HG03565 (cell line): ENCODE measurements around the gene ANGPT4.
"Not testable (repeated sequence)": the region's sequence is repeated elsewhere in the genome, so short reads cannot be mapped to it uniquely, and the experiment has no call there.

Source experiments
- ATAC-seq: cut with Tn5 transposase; IDR thresholded peaks from one replicate; pipeline ENCODE4 v1.9.1; 2021; ENCODE audit warnings: mild to moderate bottlenecking, moderate library complexity; ENCODE audit not compliant: unreplicated experiment

The ANGPT4 gene

DNA sequence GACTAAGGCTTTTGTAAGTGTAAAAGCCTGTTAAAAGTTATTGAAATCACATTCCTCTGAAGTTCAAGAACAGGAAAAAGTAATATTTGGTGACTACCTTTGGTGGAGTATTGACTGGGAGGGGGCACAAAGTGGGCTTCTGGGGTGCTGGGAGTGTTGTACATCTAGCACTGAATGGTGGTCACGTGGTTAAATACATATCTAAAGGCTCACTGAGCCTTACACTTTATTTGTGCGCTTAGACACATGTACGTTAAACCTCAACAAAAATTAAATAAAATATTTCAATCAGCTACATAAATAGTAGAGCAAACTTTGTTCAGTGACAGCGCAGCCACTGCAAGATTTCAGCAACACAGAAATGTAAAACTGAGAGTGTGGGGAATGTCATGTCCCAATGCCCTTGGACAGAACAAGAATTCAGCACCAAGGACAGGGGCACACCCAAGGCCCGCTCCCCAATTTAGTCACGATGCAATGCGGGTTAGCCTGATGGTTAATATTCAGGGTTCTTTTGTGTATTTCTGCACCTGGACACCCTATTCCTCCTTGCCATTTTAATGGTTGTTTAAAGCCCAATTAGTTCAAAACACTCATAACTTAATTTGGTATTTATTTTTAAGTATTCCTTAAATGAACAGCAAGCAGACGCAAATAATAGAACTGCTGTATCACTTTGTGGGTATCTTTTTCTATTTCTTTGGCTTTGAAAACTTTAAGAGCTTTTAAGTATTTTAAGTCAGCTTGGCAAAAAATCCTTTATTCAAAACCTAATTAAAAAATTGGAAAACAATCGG lies 37.4 kb downstream of the ANGPT4 start:
- no peak for ATAC-seq

DNA sequence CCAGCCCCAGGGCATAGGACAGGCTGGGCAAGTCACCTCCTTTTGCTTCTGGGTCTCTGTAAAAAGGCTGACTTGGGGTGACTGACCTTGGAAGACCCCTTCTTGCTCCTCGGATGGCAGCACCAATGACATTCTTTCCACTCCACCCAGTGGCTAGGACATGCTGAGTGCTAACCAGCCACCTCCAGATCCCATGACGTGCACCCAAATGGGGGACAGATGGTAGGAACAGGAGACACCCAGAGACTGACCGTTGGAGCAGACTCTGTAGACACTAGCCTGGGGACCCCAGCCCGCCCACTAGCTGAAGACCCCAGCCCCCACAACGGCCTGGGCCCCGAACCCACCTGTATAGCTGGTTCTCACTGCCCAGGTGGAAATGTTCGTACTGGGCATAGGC lies 38.3 kb downstream of the ANGPT4 start:
- no peak for ATAC-seq

DNA sequence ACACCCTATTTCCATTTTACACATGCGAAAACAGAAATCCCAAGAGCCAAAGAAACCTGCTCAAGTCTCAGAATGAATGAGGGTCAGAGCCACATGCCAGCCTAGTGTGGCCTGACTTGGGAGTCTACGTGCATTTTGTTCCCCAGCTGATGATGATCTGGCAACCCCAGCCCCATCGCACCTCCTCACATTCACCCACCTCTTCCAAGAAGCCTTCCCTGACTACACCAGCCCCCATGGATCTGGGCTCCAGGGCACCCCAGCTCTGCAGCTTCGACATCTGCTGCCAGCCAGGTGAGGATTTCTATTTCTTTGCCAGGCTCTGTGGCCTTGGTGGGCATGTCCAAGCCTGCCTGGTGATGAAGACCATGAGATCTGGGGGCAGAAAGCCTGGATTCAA lies 41.0 kb downstream of the ANGPT4 start:
- ATAC-seq = no peak

DNA sequence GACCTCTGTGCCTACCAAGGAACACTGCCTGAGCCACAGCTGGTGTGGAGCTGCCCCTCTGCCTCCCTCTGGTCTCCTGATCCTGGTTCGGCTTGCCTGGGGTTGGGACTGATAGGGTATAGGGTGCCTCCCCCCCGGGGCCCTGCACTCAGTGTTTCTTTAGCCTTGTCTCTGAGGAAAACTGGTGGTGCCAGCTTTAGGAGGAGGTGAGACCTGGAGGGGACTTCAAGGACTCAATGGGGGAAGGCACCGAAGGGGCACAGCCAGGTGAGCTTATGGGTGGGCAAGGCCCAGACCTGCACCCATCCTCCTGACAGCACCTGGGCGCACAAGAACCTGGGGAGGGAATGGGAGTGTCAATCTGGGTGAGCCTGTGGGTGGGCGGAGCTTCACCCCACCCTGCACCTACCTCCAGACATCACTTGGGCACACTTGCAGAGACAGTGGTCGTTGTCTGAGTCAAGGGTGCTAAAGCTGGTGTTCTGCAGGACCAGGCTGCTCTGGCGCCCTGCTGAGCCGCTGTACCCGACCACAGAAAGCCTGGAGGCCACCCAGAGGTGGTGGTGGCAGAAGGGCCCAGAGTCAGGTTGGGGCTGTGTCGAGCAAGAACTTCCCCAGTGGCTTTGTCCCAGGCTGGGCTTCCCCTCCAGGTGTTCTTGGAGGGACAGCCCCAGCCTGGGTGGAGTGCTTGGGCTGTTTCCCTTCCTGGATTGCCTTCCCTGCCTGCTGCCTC lies 42.1 kb downstream of the ANGPT4 start:
- no peak for ATAC-seq

DNA sequence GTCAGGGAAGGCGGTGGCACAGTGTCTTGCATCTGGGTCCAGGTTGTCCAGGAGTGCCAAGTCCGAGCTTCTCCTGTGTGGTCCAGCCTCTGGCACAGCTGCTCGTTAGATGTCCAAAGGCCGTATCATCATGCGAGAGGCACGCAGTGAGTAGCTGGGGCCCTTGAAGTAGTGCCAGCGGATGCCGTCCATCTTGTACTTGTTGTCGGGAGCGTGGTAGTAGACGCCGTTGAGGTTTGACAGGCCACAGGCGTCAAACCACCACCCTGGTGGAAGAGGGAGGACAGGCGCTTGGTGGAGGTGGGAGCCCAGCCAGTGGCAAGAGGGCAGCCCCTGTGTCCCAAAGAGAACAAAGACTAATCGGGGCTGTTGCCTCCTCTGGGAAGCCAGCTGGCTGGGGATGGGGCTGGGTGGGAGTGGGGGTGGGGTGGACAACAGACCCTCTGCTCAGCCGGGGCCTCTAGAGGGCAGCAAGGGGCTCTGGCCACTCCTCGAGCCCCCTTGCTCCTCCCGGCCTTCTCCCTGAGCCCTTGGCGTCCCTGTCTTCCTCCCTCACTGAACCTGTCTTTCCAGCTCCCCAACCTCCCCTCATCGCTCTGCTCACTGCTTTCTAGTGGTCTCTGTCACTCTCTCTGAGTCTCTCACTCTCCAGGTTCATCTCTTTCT lies 43.1 kb downstream of the ANGPT4 start:
- no peak for ATAC-seq

DNA sequence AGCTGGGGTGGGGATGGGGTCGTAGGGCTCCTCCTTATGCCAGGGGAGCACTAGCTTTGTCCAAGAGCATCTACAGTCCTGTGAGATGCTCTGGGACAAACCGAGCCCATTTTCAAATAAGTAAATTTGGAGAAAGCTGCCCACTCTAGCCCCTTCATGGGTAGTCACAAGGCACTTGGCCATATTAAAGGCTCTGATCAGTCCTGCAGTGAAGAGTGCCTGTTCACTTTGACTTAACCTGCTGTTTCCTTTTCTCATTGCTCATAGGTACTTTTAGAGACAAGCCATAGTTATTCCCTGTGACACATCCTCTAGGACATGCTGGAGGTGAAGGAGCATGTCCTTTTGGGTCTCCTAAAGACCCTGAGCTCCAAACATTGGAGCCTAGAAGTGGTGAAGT lies 44.2 kb downstream of the ANGPT4 start:
- ATAC-seq = no peak

DNA sequence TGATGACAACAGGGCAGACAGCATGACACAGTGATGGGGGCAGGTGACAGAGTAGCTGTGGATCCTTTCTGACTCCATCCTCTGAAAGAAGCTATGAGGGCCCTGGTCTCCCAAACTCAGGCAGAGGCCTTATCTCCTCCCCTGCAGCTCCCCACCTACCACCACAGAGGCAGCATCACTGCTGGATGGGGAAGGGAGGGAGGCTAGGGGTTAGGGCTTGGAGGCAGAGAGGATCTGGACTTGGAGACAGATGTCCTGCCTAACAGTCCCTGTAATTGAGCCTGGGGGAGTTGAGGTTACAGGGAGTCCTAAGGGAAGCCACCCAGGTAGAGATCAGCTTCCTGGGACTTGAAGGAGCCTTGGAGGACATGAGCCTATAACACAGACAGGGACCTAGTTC lies 44.7 kb downstream of the ANGPT4 start:
- no peak for ATAC-seq

DNA sequence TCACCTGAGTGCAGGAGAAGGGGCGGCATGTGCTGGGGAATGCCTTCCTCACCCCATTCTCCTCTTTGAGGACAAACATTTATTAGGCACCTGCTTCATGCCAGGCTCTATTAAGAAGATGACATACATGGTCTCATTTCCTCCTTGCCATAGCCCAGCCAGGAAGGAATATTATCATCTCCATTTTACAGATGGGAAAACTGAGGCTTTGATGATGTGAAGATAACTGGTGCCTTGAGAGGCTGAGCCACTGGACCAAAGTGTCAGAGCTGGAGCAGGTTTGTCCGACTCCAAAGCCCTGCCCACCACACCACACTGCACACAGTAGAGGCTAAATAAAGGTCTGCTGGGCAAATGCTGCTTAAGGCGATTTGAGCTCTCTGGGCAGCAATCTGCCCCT lies 45.4 kb downstream of the ANGPT4 start:
- no peak for ATAC-seq

DNA sequence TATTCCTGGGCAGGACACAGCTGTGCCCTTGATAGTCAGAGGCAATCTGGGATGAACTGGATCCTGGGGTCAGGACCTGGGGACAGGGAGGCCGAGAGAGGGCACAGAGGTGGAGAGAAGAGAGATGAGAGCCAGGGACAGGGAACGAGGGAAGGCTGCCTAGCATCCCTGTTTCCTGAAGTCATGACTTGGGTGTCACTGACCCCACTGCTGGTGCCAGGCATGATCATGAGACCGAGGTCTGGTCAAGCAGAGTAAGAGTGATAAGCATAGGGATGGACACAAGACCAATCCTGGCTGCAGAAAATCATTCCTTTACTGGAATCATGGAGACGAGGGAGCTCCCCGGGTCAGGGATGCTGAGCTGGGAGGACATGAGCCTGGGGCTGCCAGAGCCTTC lies 46.5 kb downstream of the ANGPT4 start:
- no peak for ATAC-seq

DNA sequence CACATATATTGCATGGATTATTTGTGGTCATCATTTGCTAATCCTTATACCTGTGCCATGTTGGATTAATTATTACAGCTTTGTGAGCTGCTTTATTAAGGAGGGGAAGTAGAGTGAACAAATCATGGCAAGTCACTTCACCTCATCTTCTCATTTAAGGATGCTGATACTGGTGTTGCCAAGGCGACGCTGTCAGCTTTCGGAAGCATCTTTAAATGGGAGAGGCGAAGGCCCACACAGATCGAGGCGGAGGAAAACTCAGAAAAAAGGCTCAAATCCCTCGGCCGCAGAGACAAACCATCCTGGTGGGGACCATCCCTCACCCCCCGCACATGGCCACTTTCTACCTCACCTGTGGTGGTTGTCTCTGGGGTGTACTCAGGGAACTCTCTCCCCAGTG lies 47.9 kb downstream of the ANGPT4 start:
- no peak for ATAC-seq

DNA sequence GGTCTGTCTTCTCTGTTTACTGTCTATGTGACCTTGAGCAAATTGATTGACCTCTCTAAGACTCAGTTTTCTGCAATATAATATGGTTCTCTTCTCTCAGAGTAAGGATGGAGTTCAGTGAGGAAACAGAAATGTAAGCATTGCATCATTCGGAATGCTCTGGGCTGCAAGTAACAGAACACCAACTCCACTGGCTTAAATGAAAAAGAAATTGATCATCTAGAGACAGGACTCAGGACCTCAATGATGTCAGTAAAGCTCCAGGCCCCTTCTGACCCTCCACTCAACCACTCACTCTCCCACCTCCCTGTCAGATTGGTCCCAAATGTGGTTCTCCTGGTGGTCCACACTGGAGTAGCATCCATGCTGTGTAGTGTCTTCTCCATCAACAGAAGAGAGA lies 50.7 kb downstream of the ANGPT4 start:
- no peak for ATAC-seq

DNA sequence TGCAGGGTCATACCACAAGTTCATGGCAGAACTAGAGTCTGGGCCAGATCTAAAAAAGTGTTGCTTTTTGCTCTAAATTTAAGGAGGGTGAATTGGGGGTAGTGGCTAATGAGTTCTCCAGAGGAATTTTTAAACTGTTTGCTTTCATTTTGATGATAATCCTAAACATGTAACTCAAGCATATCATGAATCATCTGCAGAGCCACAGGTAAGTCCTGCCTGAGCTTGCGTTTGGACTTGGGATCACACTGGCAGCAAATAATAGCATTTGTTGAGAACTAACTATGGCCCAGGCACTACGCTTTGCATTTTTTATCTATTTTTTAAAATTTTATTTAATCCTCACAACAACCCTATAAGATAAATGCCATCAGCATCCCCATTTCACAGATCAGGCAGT lies 55.2 kb downstream of the ANGPT4 start:
- ATAC-seq = no peak

DNA sequence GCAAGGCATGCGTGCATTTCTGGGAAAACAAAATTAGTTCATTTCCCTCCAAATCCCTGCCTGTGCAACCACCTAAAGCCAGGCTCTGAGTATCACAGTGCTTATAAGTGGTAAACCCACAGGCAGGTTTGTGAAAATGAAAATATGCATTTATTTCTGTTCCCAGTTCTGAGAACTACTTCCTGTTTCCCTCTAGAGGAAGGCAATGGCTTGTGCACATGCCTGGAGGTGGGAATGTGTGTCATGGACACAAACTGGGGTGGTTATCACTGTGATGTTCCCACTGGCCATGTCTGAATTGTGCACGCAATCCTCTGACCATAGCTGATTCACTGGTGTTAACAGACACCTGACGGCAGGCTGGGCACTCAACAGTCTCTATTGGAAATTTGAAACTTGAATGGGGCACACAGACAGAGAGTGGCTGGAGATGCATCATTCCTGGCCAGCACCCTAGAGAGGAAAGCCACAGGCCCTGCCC lies 56.3 kb downstream of the ANGPT4 start:
- ATAC-seq = no peak

DNA sequence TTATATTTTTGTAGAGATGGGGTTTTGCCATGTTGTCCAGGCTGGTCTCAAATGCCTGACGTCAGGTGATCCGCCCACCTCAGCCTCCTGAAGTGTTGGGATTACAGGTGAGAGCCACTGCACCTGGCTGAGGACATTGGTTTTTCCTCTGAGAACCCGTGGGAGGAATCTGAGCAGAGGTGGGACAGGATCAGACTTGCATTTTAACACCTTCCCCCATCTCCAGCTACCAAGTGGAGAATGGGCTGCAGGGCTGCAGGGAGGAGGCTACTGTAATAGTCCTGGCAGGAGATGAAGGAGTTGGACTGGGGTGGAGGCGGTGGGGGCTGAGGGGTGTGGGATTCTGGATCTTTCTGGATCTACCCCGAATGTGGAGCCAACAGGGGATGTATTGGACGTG lies 58.1 kb downstream of the ANGPT4 start:
- no peak for ATAC-seq

DNA sequence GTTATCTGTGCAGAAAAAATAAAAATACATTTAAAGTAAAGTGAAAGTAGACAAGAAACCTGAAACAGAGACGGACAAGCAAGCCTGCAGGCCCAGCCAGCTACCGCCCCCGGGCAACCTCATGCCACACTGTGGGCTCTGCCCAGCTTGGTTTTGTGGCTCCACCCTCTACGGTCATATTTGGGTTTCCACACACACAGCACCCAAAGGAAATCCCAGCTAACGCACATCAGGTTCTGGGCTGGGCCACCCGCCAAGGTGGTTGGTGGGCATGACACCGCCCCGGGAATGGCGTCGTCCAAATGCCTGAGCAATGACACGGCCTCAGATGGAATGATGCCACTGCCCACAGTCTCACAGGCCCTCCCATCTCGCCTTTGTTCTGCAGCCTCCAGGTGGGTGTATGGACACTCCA lies 59.8 kb downstream of the ANGPT4 start:
- no peak for ATAC-seq

DNA sequence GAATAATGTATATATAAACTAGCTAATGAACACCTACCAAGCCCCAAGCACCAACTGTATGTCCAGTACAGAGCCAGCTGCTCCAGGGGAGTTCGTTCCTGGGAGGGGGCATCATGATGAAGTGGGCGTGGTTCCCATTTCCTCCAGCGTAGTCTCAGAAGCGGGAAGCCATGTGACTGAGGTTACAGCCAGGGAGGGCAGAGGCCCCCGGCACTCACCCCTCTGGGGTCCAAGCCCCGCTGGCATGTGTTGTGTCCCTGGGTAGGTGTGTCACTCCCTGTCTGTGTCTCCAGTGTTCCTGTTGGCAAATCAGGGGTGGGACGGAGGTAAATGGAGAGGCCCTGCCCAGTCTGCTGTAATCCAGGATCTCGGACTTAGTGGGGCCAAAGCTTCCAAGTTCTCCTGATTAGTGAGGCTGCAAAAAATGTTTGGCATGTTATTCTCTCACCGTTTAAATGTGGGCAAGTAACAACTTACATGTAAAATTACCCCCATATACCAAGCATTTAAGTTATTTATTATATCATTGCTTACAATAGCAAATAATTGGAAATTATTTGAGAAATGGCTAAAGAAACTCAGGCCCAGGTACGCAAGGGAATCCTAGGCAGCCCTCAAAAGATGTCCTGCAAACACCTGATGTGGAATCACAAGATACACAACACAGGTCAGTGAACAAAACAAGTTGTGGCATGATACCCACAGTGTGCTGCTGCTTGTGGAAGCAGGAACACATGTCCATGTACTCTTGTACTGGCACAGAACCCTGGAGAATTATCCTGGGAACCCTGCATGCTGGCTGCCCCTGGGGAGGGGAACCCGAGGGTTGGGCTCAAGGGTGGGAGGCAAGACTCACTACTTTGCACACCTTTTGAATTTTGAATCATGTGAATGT lies 60.4 kb downstream of the ANGPT4 start:
- no peak for ATAC-seq

DNA sequence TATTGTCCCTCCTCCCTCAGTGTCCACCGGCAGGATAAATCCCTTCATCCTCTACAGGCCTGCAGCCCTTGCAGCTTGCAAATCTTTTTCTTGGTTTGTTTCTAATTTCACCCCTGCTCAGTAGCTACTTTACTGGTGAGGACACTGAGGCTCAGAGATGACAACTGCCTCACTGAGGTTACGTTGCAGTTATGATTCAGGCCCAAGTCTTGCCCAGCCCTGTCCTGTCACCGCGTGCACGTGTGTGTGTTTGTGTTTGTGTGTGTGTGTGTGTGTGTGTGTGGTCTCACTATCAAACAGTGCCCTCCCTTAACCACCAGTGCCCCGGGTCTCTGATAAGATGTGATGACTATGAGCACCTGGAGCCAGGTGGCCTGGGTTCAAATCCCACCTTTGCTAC lies 61.5 kb downstream of the ANGPT4 start:
- ATAC-seq = no peak

DNA sequence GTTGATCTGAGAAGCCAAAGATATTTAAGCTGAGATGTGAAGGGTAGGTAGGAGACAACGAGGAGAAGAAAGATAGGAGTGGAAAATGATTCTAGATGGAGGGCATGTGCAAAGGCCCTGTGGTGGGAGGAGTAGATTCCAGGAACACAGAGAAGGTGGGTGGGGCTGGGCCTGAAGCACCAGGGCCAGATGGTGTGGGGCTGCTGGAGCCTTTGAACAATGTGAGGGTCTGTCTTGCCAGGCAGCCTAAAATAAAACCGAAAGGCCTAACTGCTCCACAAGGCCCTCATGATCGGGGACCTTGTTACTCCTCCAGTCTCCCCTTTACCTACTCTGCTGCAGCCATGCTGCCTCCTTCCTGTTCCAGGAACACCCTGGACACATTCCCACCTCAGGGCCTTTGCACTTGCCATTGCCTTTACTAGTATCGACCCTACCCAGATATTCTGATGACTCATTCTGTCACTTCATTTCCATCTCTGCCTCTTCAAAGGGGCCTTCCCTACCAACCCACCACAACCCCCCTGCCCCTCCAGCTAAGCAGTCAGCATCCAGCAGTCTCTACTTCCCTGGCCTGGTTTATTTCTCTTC lies 62.6 kb downstream of the ANGPT4 start:
- ATAC-seq = no peak

DNA sequence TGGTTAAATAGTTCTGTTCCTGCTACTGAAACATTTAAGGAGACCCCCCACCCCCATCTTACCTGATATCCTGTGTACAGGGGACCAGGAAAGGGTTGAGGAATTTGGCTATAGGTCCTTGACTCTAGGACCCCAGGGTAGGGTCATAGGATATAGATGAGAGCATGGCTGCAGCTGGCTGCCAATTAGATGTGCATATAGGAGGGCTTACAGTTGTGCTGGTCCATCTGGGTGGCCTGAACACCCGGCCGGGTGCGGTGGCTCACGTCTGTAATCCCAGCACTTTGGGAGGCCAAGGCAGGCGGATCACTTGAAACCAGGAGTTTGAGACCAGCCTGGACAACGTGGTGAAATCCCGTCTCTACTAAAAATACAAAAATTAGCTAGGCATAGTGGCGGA lies 67.4 kb downstream of the ANGPT4 start:
- ATAC-seq = not testable (repeated sequence)

DNA sequence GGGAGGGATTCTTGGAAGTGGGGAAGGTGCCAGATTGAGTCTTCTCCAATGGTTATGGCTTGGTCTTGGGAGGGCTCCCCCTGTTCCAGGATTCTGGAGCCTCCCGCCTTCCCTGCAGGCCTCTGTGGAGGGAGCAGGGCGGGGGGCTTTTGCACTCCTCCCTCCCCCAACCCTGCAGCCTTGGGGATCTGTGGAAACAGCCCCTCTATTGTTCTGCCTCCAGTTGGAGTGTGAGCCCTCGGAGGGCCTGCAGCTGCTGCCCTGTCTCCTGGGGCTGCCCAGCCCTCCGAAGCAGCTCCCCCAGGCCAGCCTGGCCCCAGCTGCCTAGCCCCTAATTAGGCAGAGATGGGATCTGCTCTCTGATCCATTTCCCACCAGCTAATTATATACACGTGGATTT lies 67.9 kb downstream of the ANGPT4 start:
- no peak for ATAC-seq

DNA sequence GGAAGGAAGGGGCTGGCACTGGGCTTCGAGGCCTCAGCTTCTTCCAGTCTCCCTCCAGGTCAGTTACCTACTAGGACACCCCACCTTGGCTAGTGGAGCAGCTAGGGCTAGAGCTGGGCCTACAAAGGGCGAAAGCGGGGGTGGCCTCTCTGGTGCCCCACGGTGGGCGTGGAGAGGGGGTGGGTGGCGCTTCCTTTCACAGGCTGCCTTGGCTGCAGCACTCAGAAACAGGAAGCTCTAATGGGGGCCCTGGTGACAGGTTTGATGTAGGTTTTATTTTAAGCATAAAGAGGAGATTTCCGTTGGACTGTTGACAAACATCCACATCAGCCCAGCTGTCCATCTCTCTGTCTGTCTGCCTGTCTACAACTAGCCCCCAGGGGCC lies 69.2 kb downstream of the ANGPT4 start:
- ATAC-seq = no peak
